ENCODE data around the gene FGD3.

- TF ChIP-seq EZH2 (IDR thresholded peaks at IDR 0.05; ENCODE audit: borderline replicate concordance, insufficient read depth, low read depth, low read length, poor library complexity, severe bottlenecking) (no peak), CTCF (IDR thresholded peaks at IDR 0.05) (no peak)
Measured at GRCh38 chr9:93005876-93006275, 58.6 kb downstream of the FGD3 start.

All from B cell (primary cell).